HepG2 (cell line): ENCODE data around the gene RNF149. TPM values are rescaled to one million over a fixed set of nuclear protein-coding genes. Genes with fewer than 3 reads are reported as not detected.
A peak's percentile ranks its signal among the peaks of the same experiment; 100 is the strongest.

Source experiments
- ATAC-seq: fragments of 200-7000 bp; cut with Tn5 transposase; 3 replicates; pipeline ENCODE4 v1.9.1; 2020; ENCODE audit warnings: mild to moderate bottlenecking, moderate library complexity
- BruUV-seq: library from RNA; stranded (reverse); fragments of 400-500 nt; replicated peaks from 2 replicates; lab custom pipeline; 2021; lab: Mats Ljungman, UMichigan
- CTCF ChIA-PET: fragments of 300-600 bp; formaldehyde crosslinking; extraction: SDS; loops from one replicate; lab custom pipeline; 2021; ENCODE audit warnings: low total read pairs, inconsistent platforms, low intra/inter-chr PET ratio; lab: Yijun Ruan, JAX
- POLR2A ChIA-PET: fragments of 350-600 bp; sonication (Branson Sonifier 250); formaldehyde crosslinking; loops from one replicate; lab custom pipeline; 2020; ENCODE audit warnings: antibody characterized with exemption, inconsistent platforms; lab: Yijun Ruan, JAX
- DNase-seq: peaks from one replicate; pipeline ENCODE4 v3.0.0-alpha.2; 2015; ENCODE audit warnings: low spot score
- FAIRE-seq: peaks from 3 replicates; lab custom pipeline; 2011; peaks lifted over from hg19 to GRCh38; lab: Jason Lieb, UNC
- H2AFZ ChIP-seq: one replicate; pipeline ENCODE4 v1.6.1; 2011; ENCODE audit warnings: low read length, inconsistent platforms
- H3K27ac ChIP-seq: fragments of 300-600 bp; 3 replicates; pipeline ENCODE4 v1.8.0; 2011; ENCODE audit warnings: mixed run types, mild to moderate bottlenecking, mixed read lengths, low read length, inconsistent platforms; ENCODE audit not compliant: insufficient read depth; ENCODE audit errors: extremely low read length
- H3K27me3 ChIP-seq, 2 experiments: fragments of 200-600 bp in 1 of 2; 2 replicates in 1 of 2; 3 replicates in 1 of 2; pipeline versions ENCODE4 v1.6.0 to v1.8.0; 2011; ENCODE audit warnings: low read length in 2 of 2, mild to moderate bottlenecking in 2 of 2, moderate library complexity in 2 of 2, inconsistent platforms in 1 of 2; ENCODE audit not compliant: insufficient read depth in 2 of 2, control insufficient read depth in 1 of 2
- H3K36me3 ChIP-seq, 2 experiments: fragments of 200-600 bp in 1 of 2; replicated peaks in 1 of 2; 2 replicates in 1 of 2; 3 replicates in 1 of 2; pipeline versions ENCODE4 v1.5.1 to v1.8.0; 2011; ENCODE audit warnings: low read length in 2 of 2, inconsistent platforms in 1 of 2; ENCODE audit not compliant: insufficient read depth in 2 of 2, control insufficient read depth in 1 of 2
- H3K4me1 ChIP-seq: 2 replicates; pipeline ENCODE4 v1.5.1; 2012; ENCODE audit warnings: low read length, inconsistent platforms; ENCODE audit not compliant: insufficient read depth
- H3K4me2 ChIP-seq: 2 replicates; pipeline ENCODE4 v1.6.0; 2011; ENCODE audit warnings: low read depth, low read length, inconsistent platforms
- H3K4me3 ChIP-seq, 3 experiments: fragments of 200-600 bp in 1 of 3; sonication (generic), shearing (Covaris generic) in 1 of 3; replicated peaks in 1 of 3; 2 replicates each; pipeline ENCODE4 v1.5.1; 2011 to 2016; ENCODE audit warnings: low read length in 3 of 3, inconsistent platforms in 2 of 3, low read depth in 2 of 3, mild to moderate bottlenecking in 2 of 3, control low read depth in 1 of 3, mixed read lengths in 1 of 3; ENCODE audit not compliant: insufficient read depth in 1 of 3
- H3K79me2 ChIP-seq: one replicate; pipeline ENCODE4 v1.6.1; 2011; ENCODE audit warnings: low read length, inconsistent platforms; ENCODE audit not compliant: insufficient read depth
- H3K9ac ChIP-seq: 2 replicates; pipeline ENCODE4 v1.6.0; 2011; ENCODE audit warnings: mild to moderate bottlenecking, low read depth, low read length, inconsistent platforms; ENCODE audit not compliant: insufficient read depth
- H3K9me3 ChIP-seq: 2 replicates; pipeline ENCODE4 v1.5.1; 2012; ENCODE audit warnings: mild to moderate bottlenecking, low read length
- H4K20me1 ChIP-seq: 2 replicates; pipeline ENCODE4 v1.6.0; 2011; ENCODE audit warnings: inconsistent platforms, mild to moderate bottlenecking, low read length, moderate library complexity; ENCODE audit not compliant: insufficient read depth
- FIP1L1 ChIP-seq: fragments of 200-400 bp; formaldehyde crosslinking; IDR thresholded peaks from 2 replicates; pipeline ENCODE4 v1.6.1; 2018; ENCODE audit warnings: low read depth, mild to moderate bottlenecking, low read length, moderate library complexity, borderline replicate concordance; ENCODE audit not compliant: insufficient read depth
- FOXP4 ChIP-seq: sonication (generic); formaldehyde crosslinking; IDR thresholded peaks from 2 replicates; pipeline ENCODE4 v1.4.0; 2020; ENCODE audit warnings: missing genetic modification reagents
- IKZF1 ChIP-seq: fragments of 450-650 bp; IDR thresholded peaks from 2 replicates; pipeline ENCODE4 v1.7.1; 2016
- MAFF ChIP-seq: IDR thresholded peaks from 2 replicates; pipeline ENCODE4 v1.6.1; 2011; ENCODE audit warnings: low read depth, low read length, improper control_type of control experiment
- POLR2AphosphoS5 ChIP-seq: IDR thresholded peaks from 2 replicates; pipeline ENCODE4 v1.6.1; 2012; ENCODE audit warnings: low read depth, low read length
- RBM22 ChIP-seq: fragments of 200-400 bp; formaldehyde crosslinking; optimal IDR thresholded peaks from 2 replicates; pipeline ENCODE3; 2017; ENCODE audit warnings: mild to moderate bottlenecking, low read length, moderate library complexity
- ZNF136 ChIP-seq: sonication (generic); formaldehyde crosslinking; IDR thresholded peaks from 2 replicates; pipeline ENCODE4 v1.8.1; 2022; ENCODE audit warnings: low read depth, mild to moderate bottlenecking, moderate library complexity, missing genetic modification reagents
- ZNF329 ChIP-seq: sonication (generic); formaldehyde crosslinking; IDR thresholded peaks from 2 replicates; pipeline ENCODE4 v1.9.0; 2021; ENCODE audit warnings: low read depth, mild to moderate bottlenecking, missing genetic modification reagents
- WGBS: methylation state at CpG from one replicate; pipeline ENCODE4 v1.1.6; 2017; ENCODE audit warnings: low lambda C conversion rate; 5-methylcytosine and 5-hydroxymethylcytosine counted together
- in situ Hi-C: cut with HindIII; loops from 2 replicates; pipeline ENCODE4 v1.10.0; 2017; ENCODE audit warnings: low pct_unique_long_range_greater_than_20kb; ENCODE audit not compliant: extremely low pct_ligation_motif_present
- intact Hi-C: fragments of 100-400 bp; cut with micrococcal nuclease; formaldehyde crosslinking; loops from one replicate; pipeline ENCODE4 v1.10.0; 2022; ENCODE audit not compliant: unreplicated experiment
- polyA plus RNA-seq, 8 experiments: library from polyadenylated mRNA; depleted of rRNA in 3 of 8; stranded (reverse) in 7 of 8; unstranded in 1 of 8; fragments of >200 nt; fragmentation: Illumina TruSeq in 4 of 8; extraction: Trizol in 4 of 8; gene quantifications; 2 replicates each; pipeline versions ENCODE4 v1.2.1 to v1.2.3, GENCODE V29; 2011 to 2016; ENCODE audit warnings: low read depth in 4 of 8, missing spikeins in 1 of 8, mixed read lengths in 1 of 8; ENCODE audit not compliant: insufficient read depth in 1 of 8
- total RNA-seq, 5 experiments: library from RNA; depleted of rRNA; stranded (reverse); fragments of >200 nt; fragmentation: Illumina TruSeq; extraction: Trizol; gene quantifications; 2 replicates each; pipeline ENCODE4 v1.2.3, GENCODE V29; 2016; ENCODE audit warnings: low read depth in 1 of 5

The RNF149 gene
- total and polyA plus RNA-seq, 2 of the 13 experiments (the other 11 are each of a cell fraction or from before 2014, with no cell fraction given), result 87.6 to 109 TPM

- CTCF ChIA-PET, result no interaction called here
- Histone ChIP-seq H4K20me1 (no peaks in the 10 kb centered on the region), H3K79me2 (no peaks in the 10 kb centered on the region), H3K9me3 (no peaks in the 10 kb centered on the region), H3K27me3 (no peaks in the 10 kb centered on the region), H3K27ac (no peak overlapping the region), H2AFZ (no peak overlapping the region), H3K4me2 (no peak overlapping the region)
- no TSS peak for BruUV-seq
- intact Hi-C loops, result no loop called here
- no peak for FAIRE-seq
- ATAC-seq, result no peak
- POLR2A ChIA-PET, result no interaction called here
- no peak for DNase-seq
- TF ChIP-seq FIP1L1, result no peak
- 0 out of 2 replicates have a peak, but pooled peaks have one; percentile 28 for TF ChIP-seq POLR2AphosphoS5
- no peak for TF ChIP-seq FOXP4
- no peak for TF ChIP-seq ZNF329 (CRISPR knock-in tag)
- TF ChIP-seq MAFF, result peak; percentile 52; the same call in 1 of the 2 replicates
- peak; percentile 78 for TF ChIP-seq RBM22
- no peak for TF ChIP-seq IKZF1
- TF ChIP-seq ZNF136, result no peak
- TF ChIP-seq, all 625 proteins: peak for 3
- Histone ChIP-seq H3K36me3 (peaks cover 20 to 84% of the 10 kb centered on the region in 2 experiments), H3K4me1 (0 out of 2 replicates have a peak, but pooled peaks cover 15% of the 10 kb centered on the region), H3K4me3 (no peak overlapping the region), H3K9ac (no peak overlapping the region)
- WGBS, result 98% methylated on average over 5 of the region's 5 CpGs
- in situ Hi-C loops, result no loop called here
Observed at GRCh38 chr2:101274142-101274541, 34.4 kb downstream of the RNF149 start.
